Bronchial epithelial cell (primary cell): ENCODE data around the gene RSBN1. TPM values are rescaled to one million over a fixed set of nuclear protein-coding genes. Genes with fewer than 3 reads are reported as not detected.
A peak's percentile ranks its signal among the peaks of the same experiment; 100 is the strongest.
"Not testable (repeated sequence)": the region's sequence is repeated elsewhere in the genome, so short reads cannot be mapped to it uniquely, and the experiment has no call there.

ENCODE experiments used
- DNase-seq: peaks from one replicate; pipeline ENCODE4 v3.0.0-alpha.2; 2010; ENCODE audit warnings: low read depth
- FAIRE-seq: peaks from 2 replicates; lab custom pipeline; 2011; peaks lifted over from hg19 to GRCh38; lab: Jason Lieb, UNC
- H3K27me3 ChIP-seq: 2 replicates; pipeline ENCODE4 v1.5.1; 2011; ENCODE audit warnings: low read length; ENCODE audit not compliant: control insufficient read depth, insufficient read depth
- H3K36me3 ChIP-seq: 2 replicates; pipeline ENCODE4 v1.5.1; 2011; ENCODE audit warnings: low read length; ENCODE audit not compliant: control insufficient read depth, insufficient read depth
- H3K4me3 ChIP-seq: 2 replicates; pipeline ENCODE4 v1.5.1; 2011; ENCODE audit warnings: mild to moderate bottlenecking, low read depth, low read length, control low read depth
- total RNA-seq: library from RNA; depleted of rRNA; stranded (reverse); fragments of >200 nt; gene quantifications from 2 replicates; pipeline ENCODE4 v1.2.1, GENCODE V29; 2014
- TF ChIP-seq, protein P1 (sequence below): IDR thresholded peaks from 2 replicates; pipeline ENCODE4 v1.5.1; 2011; ENCODE audit warnings: mild to moderate bottlenecking, moderate library complexity, low read length, control low read depth, inconsistent platforms; ENCODE audit not compliant: insufficient read depth, severe bottlenecking

Gene RSBN1
- total RNA-seq, 1 donor from 2014 or later, result 7.9 TPM

DNA sequence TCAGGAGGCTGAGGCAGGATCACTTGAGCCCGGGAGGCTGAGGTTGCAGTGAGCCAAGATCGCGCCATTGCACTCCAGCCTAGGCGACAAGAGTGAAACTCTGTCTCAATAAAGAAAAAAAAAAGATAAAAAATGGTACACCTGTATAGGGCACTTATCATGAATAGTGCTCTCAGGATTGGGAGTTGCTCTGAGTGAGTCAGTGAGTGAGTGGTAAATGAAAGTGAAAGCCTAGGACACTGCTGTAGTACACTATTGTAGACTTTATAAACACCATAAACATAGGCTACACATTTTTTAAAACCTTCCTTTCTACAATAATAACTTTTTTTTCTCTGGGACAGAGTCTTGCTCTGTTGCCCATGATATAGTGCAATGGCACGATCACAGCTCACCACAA, 69.8 kb downstream of the RSBN1 start:
- Histone ChIP-seq H3K27me3 (no peaks in the 10 kb centered on the region), H3K36me3 (no peaks in the 10 kb centered on the region), H3K4me3 (no peak overlapping the region)
- DNase-seq (no peak), FAIRE-seq (no peak)
- TF ChIP-seq, protein P1, sequence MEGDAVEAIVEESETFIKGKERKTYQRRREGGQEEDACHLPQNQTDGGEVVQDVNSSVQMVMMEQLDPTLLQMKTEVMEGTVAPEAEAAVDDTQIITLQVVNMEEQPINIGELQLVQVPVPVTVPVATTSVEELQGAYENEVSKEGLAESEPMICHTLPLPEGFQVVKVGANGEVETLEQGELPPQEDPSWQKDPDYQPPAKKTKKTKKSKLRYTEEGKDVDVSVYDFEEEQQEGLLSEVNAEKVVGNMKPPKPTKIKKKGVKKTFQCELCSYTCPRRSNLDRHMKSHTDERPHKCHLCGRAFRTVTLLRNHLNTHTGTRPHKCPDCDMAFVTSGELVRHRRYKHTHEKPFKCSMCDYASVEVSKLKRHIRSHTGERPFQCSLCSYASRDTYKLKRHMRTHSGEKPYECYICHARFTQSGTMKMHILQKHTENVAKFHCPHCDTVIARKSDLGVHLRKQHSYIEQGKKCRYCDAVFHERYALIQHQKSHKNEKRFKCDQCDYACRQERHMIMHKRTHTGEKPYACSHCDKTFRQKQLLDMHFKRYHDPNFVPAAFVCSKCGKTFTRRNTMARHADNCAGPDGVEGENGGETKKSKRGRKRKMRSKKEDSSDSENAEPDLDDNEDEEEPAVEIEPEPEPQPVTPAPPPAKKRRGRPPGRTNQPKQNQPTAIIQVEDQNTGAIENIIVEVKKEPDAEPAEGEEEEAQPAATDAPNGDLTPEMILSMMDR, result no peak

DNA sequence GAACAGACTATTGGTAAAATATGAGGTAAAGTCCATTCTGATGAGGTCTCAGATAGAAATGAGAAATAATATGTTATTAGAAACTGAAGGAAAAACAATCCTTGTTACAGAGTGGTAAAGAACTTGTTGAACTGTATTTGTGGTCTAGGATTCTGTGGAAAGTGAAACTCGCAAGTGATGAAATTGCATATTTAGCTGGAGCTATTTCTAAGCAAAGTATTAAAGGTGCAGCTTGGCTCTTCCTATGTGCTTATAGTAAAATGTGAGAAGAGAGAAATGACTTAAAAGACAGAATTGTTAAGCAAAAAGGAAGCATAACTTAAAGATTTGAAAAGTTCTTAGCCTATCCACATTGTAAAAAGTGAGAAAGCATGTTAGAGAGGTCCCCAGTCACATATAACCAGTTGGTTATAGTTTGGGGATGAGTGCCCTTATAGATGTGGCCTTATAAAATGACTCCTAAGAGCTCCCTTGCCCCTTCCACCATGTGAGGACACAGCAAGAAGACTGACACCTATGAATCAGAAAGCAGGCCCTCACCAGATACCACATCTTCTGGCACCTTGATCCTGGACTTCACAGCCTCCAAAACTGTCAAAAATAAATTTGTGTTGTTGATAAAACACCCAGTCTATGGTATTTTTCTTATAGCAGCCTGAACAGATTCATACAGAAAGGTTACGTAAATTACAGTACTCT, 77.8 kb downstream of the RSBN1 start:
- Histone ChIP-seq H3K36me3 (no peaks in the 10 kb centered on the region), H3K4me3 (no peak overlapping the region), H3K27me3 (no peaks in the 10 kb centered on the region)
- FAIRE-seq (no peak), DNase-seq (no peak)
- TF ChIP-seq, protein P1, result no peak

DNA sequence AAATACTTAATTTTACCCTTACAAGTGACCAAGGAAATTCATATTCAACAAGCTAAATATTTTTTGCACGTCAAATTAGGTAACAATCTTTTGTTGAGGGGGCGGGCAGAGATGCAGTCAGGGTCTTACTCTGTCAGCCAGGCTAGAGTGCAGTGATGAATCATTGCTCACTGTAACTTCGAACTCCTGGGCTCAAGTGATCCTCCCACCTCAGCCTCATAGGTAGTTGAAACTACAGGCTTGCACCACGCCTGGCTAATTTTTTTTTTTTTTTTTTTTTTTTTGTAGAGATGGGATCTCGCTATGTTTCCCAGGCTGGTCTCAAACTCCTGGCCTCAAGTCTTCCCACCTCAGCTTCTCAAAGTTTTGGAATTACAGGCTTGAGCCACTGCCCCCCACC, 79.5 kb downstream of the RSBN1 start:
- no peaks in the 10 kb centered on the region for H3K27me3 ChIP-seq

DNA sequence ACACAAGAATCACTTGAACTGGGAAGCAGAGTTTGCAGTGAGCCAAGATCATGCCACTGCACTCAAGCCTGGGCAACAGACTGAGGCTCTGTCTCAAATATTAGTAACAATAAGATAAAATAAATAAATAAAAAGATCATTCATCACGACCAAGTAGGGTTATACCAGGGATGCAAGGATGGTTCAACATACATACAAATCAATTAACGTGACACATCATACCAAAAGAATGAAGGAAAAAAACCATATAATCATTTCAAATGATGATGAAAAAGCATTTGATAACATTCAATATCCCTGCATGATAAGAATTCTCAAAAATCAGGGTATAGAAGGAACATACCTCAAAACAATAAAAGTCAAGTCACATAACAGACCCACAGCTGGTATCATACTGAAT, 91.3 kb downstream of the RSBN1 start:
- TF ChIP-seq, protein P1, result no peak
- H3K27me3 ChIP-seq, result no peaks in the 10 kb centered on the region
- DNase-seq (no peak), FAIRE-seq (no peak)
- H3K4me3 ChIP-seq, result no peak overlapping the region
- no peaks in the 10 kb centered on the region for H3K36me3 ChIP-seq

More for the DNA sequence above, 79.5 kb downstream of the RSBN1 start:
- DNase-seq, result peak; percentile 6
- no peak for FAIRE-seq
- TF ChIP-seq, protein P1, result no peak
- H3K36me3 ChIP-seq, result no peaks in the 10 kb centered on the region
- no peak overlapping the region for H3K4me3 ChIP-seq

DNA sequence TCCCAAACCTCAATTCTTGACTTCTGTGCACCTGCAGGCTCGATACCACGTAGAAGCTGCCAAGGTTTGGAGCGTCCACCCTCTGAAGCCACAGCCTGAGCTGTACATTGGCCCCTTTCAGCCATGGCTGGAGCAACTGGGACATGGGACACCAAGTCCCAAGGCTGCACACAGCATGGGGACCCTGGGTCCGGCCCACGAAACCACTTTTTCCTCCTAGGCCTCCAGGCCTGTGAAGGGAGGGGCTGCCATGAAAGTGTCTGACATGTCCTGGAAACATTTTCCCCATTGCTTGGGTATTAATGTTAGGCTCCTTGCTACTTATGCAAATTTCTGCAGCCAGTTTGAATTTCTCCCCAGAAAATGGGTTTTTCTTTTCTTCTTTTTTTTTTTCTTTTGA, 93.7 kb downstream of the RSBN1 start:
- not testable (repeated sequence) for H3K27me3 ChIP-seq, H3K4me3 ChIP-seq, FAIRE-seq, DNase-seq, H3K36me3 ChIP-seq

DNA sequence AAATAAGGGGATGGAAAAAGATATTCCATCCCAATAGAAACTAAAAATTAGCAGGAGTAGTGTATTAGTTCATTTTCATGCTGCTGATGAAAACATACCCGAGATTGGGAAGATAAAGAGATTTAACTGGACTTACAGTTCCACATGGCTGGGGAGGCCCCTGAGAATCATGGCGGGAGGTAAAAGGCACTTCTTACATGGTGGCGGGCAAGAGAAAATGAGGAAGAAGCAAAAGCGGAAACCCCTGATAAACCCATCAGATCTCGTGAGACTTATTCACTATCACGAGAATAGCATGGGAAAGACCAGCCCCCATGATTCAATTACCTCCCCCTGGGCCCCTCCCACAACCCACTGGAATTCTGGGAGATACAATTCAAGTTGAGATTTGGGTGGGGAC, 94.8 kb downstream of the RSBN1 start:
- H3K27me3 ChIP-seq, H3K36me3 ChIP-seq, H3K4me3 ChIP-seq, FAIRE-seq, DNase-seq: not testable (repeated sequence)
